ENCODE data around the gene ACOT11. TPM values are rescaled to one million over a fixed set of nuclear protein-coding genes. Genes with fewer than 3 reads are reported as not detected.
"Not testable (repeated sequence)": the region's sequence is repeated elsewhere in the genome, so short reads cannot be mapped to it uniquely, and the experiment has no call there.

Gene ACOT11
- total RNA-seq, 1 donor from 2014 or later, result 1.4 TPM

GRCh38 chr1:54608566-54609230, 60.7 kb downstream of the ACOT11 start:
- no peak for DNase-seq (ENCODE audit: low read depth)

- no peak for DNase-seq (ENCODE audit: low read depth)
Measured at GRCh38 chr1:54609301-54609921, 61.4 kb downstream of the ACOT11 start.

GRCh38 chr1:54610048-54610447, 62.0 kb downstream of the ACOT11 start:
- no peak for DNase-seq (ENCODE audit: low read depth)

GRCh38 chr1:54610601-54611580, 62.9 kb downstream of the ACOT11 start:
- DNase-seq (ENCODE audit: low read depth), result no peak

- no peak for DNase-seq (ENCODE audit: low read depth)
Measured at GRCh38 chr1:54611621-54612020, 63.6 kb downstream of the ACOT11 start.

GRCh38 chr1:54614024-54614423, 66.0 kb downstream of the ACOT11 start:
- DNase-seq (ENCODE audit: low read depth), result no peak

GRCh38 chr1:54614563-54614962, 66.5 kb downstream of the ACOT11 start:
- no peak for DNase-seq (ENCODE audit: low read depth)

- DNase-seq (ENCODE audit: low read depth), result no peak
Measured at GRCh38 chr1:54615531-54616279, 67.7 kb downstream of the ACOT11 start.

GRCh38 chr1:54619749-54620148, 71.7 kb downstream of the ACOT11 start:
- no peak for DNase-seq (ENCODE audit: low read depth)

GRCh38 chr1:54623216-54624007, 75.4 kb downstream of the ACOT11 start, which contains the start of gene FAM151A:
Gene FAM151A (minus strand): TSS chr1:54623525. CDS start chr1:54623395, 130 bp downstream.
- no peak for DNase-seq (ENCODE audit: low read depth)

GRCh38 chr1:54624466-54625464, 76.7 kb downstream of the ACOT11 start:
- DNase-seq (ENCODE audit: low read depth), result no peak

- DNase-seq (ENCODE audit: low read depth), result no peak
Measured at GRCh38 chr1:54627196-54627595, 79.2 kb downstream of the ACOT11 start.

GRCh38 chr1:54635804-54636203, 87.8 kb downstream of the ACOT11 start:
- not testable (repeated sequence) for DNase-seq (ENCODE audit: low read depth)

- not testable (repeated sequence) for DNase-seq (ENCODE audit: low read depth)
Measured at GRCh38 chr1:54636461-54637446, 88.7 kb downstream of the ACOT11 start.

GRCh38 chr1:54640361-54640760, 92.3 kb downstream of the ACOT11 start:
- DNase-seq (ENCODE audit: low read depth), result no peak

GRCh38 chr1:54640863-54641836, 93.1 kb downstream of the ACOT11 start, which contains the start of gene MROH7:
Gene MROH7 (plus strand): TSS chr1:54641786. CDS start chr1:54652927, 11,141 bp downstream.
- no peak for DNase-seq (ENCODE audit: low read depth)

GRCh38 chr1:54643736-54644135, 95.7 kb downstream of the ACOT11 start:
- peak; percentile 15 for DNase-seq (ENCODE audit: low read depth)
